H1 (cell line): ENCODE measurements around the gene CNIH1. TPM values are rescaled to one million over a fixed set of nuclear protein-coding genes. Genes with fewer than 3 reads are reported as not detected.

Experiments used
- CTCF ChIA-PET: fragments of 300-600 bp; sonication (Branson Sonifier 250); formaldehyde crosslinking; loops from one replicate; lab custom pipeline; 2021; ENCODE audit not compliant: partially characterized antibody; lab: Charles Lee
- POLR2A ChIA-PET: fragments of 300-600 bp; sonication (Branson Sonifier 250); formaldehyde crosslinking; loops from one replicate; lab custom pipeline; 2021; ENCODE audit warnings: inconsistent platforms; ENCODE audit not compliant: partially characterized antibody; lab: Charles Lee
- DNase-seq, 2 experiments: peaks; one replicate each; pipeline versions ENCODE4 v3.0.0 to v3.0.0-alpha.2; 2010 to 2022; ENCODE audit warnings: low spot score in 2 of 2, low read depth in 1 of 2, mixed read lengths in 1 of 2
- FAIRE-seq: peaks from 2 replicates; lab custom pipeline; 2011; peaks lifted over from hg19 to GRCh38; lab: Jason Lieb, UNC
- H2AFZ ChIP-seq: 2 replicates; pipeline ENCODE4 v1.8.1; 2012; ENCODE audit warnings: low read length, inconsistent platforms
- H2AK5ac ChIP-seq: 2 replicates; pipeline ENCODE4 v1.6.1; 2013; ENCODE audit warnings: low read depth, low read length
- H2BK120ac ChIP-seq: replicated peaks from 2 replicates; pipeline ENCODE3; 2013; ENCODE audit warnings: low read depth, low read length, inconsistent platforms
- H2BK12ac ChIP-seq: 2 replicates; pipeline ENCODE4 v1.6.1; 2013; ENCODE audit warnings: low read depth, low read length
- H2BK15ac ChIP-seq: 2 replicates; pipeline ENCODE4 v1.6.1; 2013; ENCODE audit warnings: low read length
- H2BK20ac ChIP-seq: 2 replicates; pipeline ENCODE4 v1.6.1; 2013; ENCODE audit warnings: low read length
- H2BK5ac ChIP-seq: 2 replicates; pipeline ENCODE4 v1.6.1; 2013; ENCODE audit warnings: low read depth, low read length
- H3K14ac ChIP-seq: 2 replicates; pipeline ENCODE4 v1.6.1; 2013; ENCODE audit warnings: inconsistent platforms; ENCODE audit not compliant: insufficient read length
- H3K18ac ChIP-seq: 2 replicates; pipeline ENCODE4 v1.6.1; 2013; ENCODE audit warnings: low read length; ENCODE audit errors: extremely low read depth
- H3K23ac ChIP-seq: 2 replicates; pipeline ENCODE4 v1.6.1; 2013; ENCODE audit warnings: inconsistent platforms; ENCODE audit not compliant: insufficient read length
- H3K23me2 ChIP-seq: 2 replicates; pipeline ENCODE4 v1.6.1; 2013; ENCODE audit warnings: low read depth, low read length
- H3K27ac ChIP-seq: 2 replicates; pipeline ENCODE4 v1.6.1; 2011; ENCODE audit warnings: low read depth, low read length, inconsistent platforms
- H3K27me3 ChIP-seq, 4 experiments: replicated peaks in 1 of 4; 1 replicate in 1 of 4; 2 replicates in 3 of 4; pipeline versions ENCODE4 v1.6.1 to v1.8.1; 2011 to 2013; ENCODE audit warnings: low read length in 3 of 4, mild to moderate bottlenecking in 3 of 4, inconsistent platforms in 2 of 4, mixed read lengths in 2 of 4, moderate library complexity in 1 of 4; ENCODE audit not compliant: control insufficient read depth in 3 of 4, insufficient read depth in 3 of 4; ENCODE audit errors: extremely low read depth in 1 of 4
- H3K36me3 ChIP-seq, 4 experiments: 2 replicates each; pipeline versions ENCODE4 v1.6.1 to v1.8.1; 2011 to 2013; ENCODE audit warnings: mild to moderate bottlenecking in 4 of 4, low read length in 3 of 4, moderate library complexity in 2 of 4, control low read depth in 1 of 4, inconsistent platforms in 1 of 4; ENCODE audit not compliant: insufficient read depth in 4 of 4, control insufficient read depth in 2 of 4
- H3K4ac ChIP-seq: replicated peaks from 2 replicates; pipeline ENCODE3; 2013; ENCODE audit warnings: low read length, low read depth, mixed read lengths, inconsistent platforms; ENCODE audit not compliant: insufficient read length
- H3K4me1 ChIP-seq, 4 experiments: replicated peaks in 1 of 4; 1 replicate in 1 of 4; 2 replicates in 3 of 4; pipeline versions ENCODE4 v1.6.1 to v1.8.1; 2011 to 2013; ENCODE audit warnings: low read length in 3 of 4, inconsistent platforms in 2 of 4, mixed read lengths in 1 of 4; ENCODE audit not compliant: insufficient read depth in 4 of 4, control insufficient read depth in 3 of 4
- H3K4me2 ChIP-seq, 2 experiments: 2 replicates each; pipeline versions ENCODE4 v1.6.1 to v1.8.1; 2011 to 2013; ENCODE audit warnings: low read depth in 2 of 2, low read length in 2 of 2, control low read depth in 1 of 2, inconsistent platforms in 1 of 2, mild to moderate bottlenecking in 1 of 2; ENCODE audit not compliant: insufficient read depth in 1 of 2
- H3K4me3 ChIP-seq, 4 experiments: fragments of 200-600, 300-600 bp in 1 of 4; sonication (generic), shearing (Covaris generic), sonication (Bioruptor Twin) in 1 of 4; 2 replicates each; pipeline versions ENCODE4 v1.5.1 to v1.8.1; 2011 to 2016; ENCODE audit warnings: low read length in 4 of 4, low read depth in 3 of 4, control low read depth in 2 of 4, inconsistent platforms in 2 of 4, mild to moderate bottlenecking in 2 of 4, mixed read lengths in 1 of 4, moderate library complexity in 1 of 4; ENCODE audit not compliant: insufficient read depth in 2 of 4; ENCODE audit errors: extremely low read depth in 1 of 4
- H3K56ac ChIP-seq: replicated peaks from 2 replicates; pipeline ENCODE3; 2013; ENCODE audit warnings: low read depth, mild to moderate bottlenecking, mixed read lengths, low read length, inconsistent platforms; ENCODE audit not compliant: insufficient read length
- H3K79me1 ChIP-seq: 2 replicates; pipeline ENCODE4 v1.6.1; 2013; ENCODE audit warnings: low read depth, low read length, control low read depth
- H3K79me2 ChIP-seq, 2 experiments: 2 replicates each; pipeline versions ENCODE4 v1.6.1 to v1.8.1; 2012 to 2013; ENCODE audit warnings: low read length in 2 of 2, mild to moderate bottlenecking in 2 of 2, inconsistent platforms in 1 of 2; ENCODE audit not compliant: insufficient read depth in 2 of 2, control insufficient read depth in 1 of 2
- H3K9ac ChIP-seq, 4 experiments: replicated peaks in 1 of 4; 1 replicate in 1 of 4; 2 replicates in 3 of 4; pipeline versions ENCODE4 v1.6.1 to v1.8.1; 2011 to 2013; ENCODE audit warnings: low read depth in 3 of 4, low read length in 3 of 4, control low read depth in 2 of 4, mild to moderate bottlenecking in 2 of 4, moderate library complexity in 2 of 4, inconsistent platforms in 1 of 4; ENCODE audit errors: extremely low read depth in 1 of 4
- H3K9me3 ChIP-seq, 2 experiments: 2 replicates each; pipeline versions ENCODE4 v1.6.1 to v1.8.1; 2012 to 2013; ENCODE audit warnings: mild to moderate bottlenecking in 2 of 2, moderate library complexity in 2 of 2, control low read depth in 1 of 2, inconsistent platforms in 1 of 2, low read depth in 1 of 2, low read length in 1 of 2, mixed read lengths in 1 of 2; ENCODE audit not compliant: insufficient read depth in 2 of 2
- H4K20me1 ChIP-seq, 2 experiments: replicated peaks in 1 of 2; 2 replicates each; pipeline versions ENCODE3 to v1.8.1; 2011 to 2013; ENCODE audit warnings: inconsistent platforms in 2 of 2, low read length in 2 of 2, mild to moderate bottlenecking in 1 of 2; ENCODE audit not compliant: insufficient read depth in 2 of 2, control insufficient read depth in 1 of 2
- H4K5ac ChIP-seq: 2 replicates; pipeline ENCODE4 v1.6.1; 2013; ENCODE audit warnings: low read length, low read depth, mixed read lengths, inconsistent platforms; ENCODE audit not compliant: insufficient read length
- H4K8ac ChIP-seq: 2 replicates; pipeline ENCODE4 v1.8.0; 2013; ENCODE audit warnings: mild to moderate bottlenecking, moderate library complexity, low read length, inconsistent platforms; ENCODE audit not compliant: insufficient read depth; ENCODE audit errors: extremely low read depth
- H4K91ac ChIP-seq: replicated peaks from 2 replicates; pipeline ENCODE3; 2013; ENCODE audit warnings: low read length, mixed read lengths, inconsistent platforms; ENCODE audit not compliant: insufficient read length
- ATF3 ChIP-seq: IDR thresholded peaks from 2 replicates; pipeline ENCODE4 v1.6.1; 2011; ENCODE audit warnings: low read depth, mild to moderate bottlenecking, low read length; ENCODE audit not compliant: insufficient read depth
- CBX8 ChIP-seq: fragments of 300-800, 300-1000 bp; sonication (generic); IDR thresholded peaks from 2 replicates; pipeline ENCODE4 v1.7.1; 2016; ENCODE audit warnings: low read depth, low read length, borderline replicate concordance
- CEBPB ChIP-seq: IDR thresholded peaks from 2 replicates; pipeline ENCODE4 v1.6.1; 2012; ENCODE audit warnings: low read depth, low read length
- HDAC2 ChIP-seq, 2 experiments: fragments of 300-600 bp in 1 of 2; sonication (generic) in 1 of 2; IDR thresholded peaks; 2 replicates each; pipeline ENCODE4 v1.6.1; 2011 to 2012; ENCODE audit warnings: low read depth in 2 of 2, low read length in 2 of 2, mild to moderate bottlenecking in 2 of 2, moderate library complexity in 2 of 2, borderline replicate concordance in 1 of 2, inconsistent platforms in 1 of 2
- HDAC6 ChIP-seq: IDR thresholded peaks from one replicate; pipeline ENCODE4 v1.7.1; 2012; ENCODE audit warnings: low read depth, mild to moderate bottlenecking, inconsistent platforms, low read length, moderate library complexity
- JUND ChIP-seq: IDR thresholded peaks from 2 replicates; pipeline ENCODE4 v1.6.1; 2011; ENCODE audit warnings: mild to moderate bottlenecking, improper control_type of control experiment, low read length
- RBBP5 ChIP-seq: IDR thresholded peaks from 2 replicates; pipeline ENCODE4 v1.7.1; 2012; ENCODE audit warnings: low read depth, mild to moderate bottlenecking, inconsistent platforms, low read length, moderate library complexity, borderline replicate concordance
- RFX5 ChIP-seq: IDR thresholded peaks from 2 replicates; pipeline ENCODE4 v1.6.1; 2011; ENCODE audit warnings: low read depth, low read length, improper control_type of control experiment, borderline replicate concordance
- TAF7 ChIP-seq: optimal IDR thresholded peaks from 2 replicates; pipeline ENCODE3; 2011; ENCODE audit warnings: low read depth, mild to moderate bottlenecking, inconsistent platforms, low read length, moderate library complexity, borderline replicate concordance
- TBP ChIP-seq: IDR thresholded peaks from 2 replicates; pipeline ENCODE4 v1.6.1; 2011; ENCODE audit warnings: low read depth, low read length, improper control_type of control experiment
- TCF12 ChIP-seq: IDR thresholded peaks from 2 replicates; pipeline ENCODE4 v1.6.1; 2011; ENCODE audit warnings: low read depth, mild to moderate bottlenecking, low read length
- USF2 ChIP-seq: IDR thresholded peaks from 2 replicates; pipeline ENCODE4 v1.6.1; 2011; ENCODE audit warnings: low read length, improper control_type of control experiment
- YY1 ChIP-seq: IDR thresholded peaks from 2 replicates; pipeline ENCODE4 v1.6.1; 2011; ENCODE audit warnings: low read depth, mild to moderate bottlenecking, low read length
- WGBS, 2 experiments: shearing (Covaris generic) in 1 of 2; methylation state at CpG; one replicate each; pipeline versions ENCODE4 v1.1.6 to v1.1.7; 2013 to 2015; ENCODE audit warnings: low lambda C conversion rate in 2 of 2, mixed read lengths in 2 of 2, inconsistent platforms in 1 of 2, low coverage in 1 of 2, missing lambda C conversion rate in 1 of 2; ENCODE audit not compliant: insufficient replicate concordance in 2 of 2, insufficient coverage in 1 of 2, insufficient read length in 1 of 2; ENCODE audit errors: extremely low coverage in 1 of 2, missing lambda C conversion rate in 1 of 2; 5-methylcytosine and 5-hydroxymethylcytosine counted together
- polyA plus RNA-seq, 7 experiments: library from polyadenylated mRNA; depleted of rRNA in 3 of 7; stranded (reverse) in 5 of 7; unstranded in 2 of 7; fragments of >200 nt in 5 of 7; fragments of 200-250 nt in 2 of 7; gene quantifications; 1 replicate in 5 of 7; 2 replicates in 1 of 7; 4 replicates in 1 of 7; pipeline versions ENCODE4 v1.2.1 to v1.2.3, GENCODE V29; 2011 to 2013; ENCODE audit warnings: missing spikeins in 2 of 7, mixed read lengths in 2 of 7
- total RNA-seq: library from RNA; stranded (reverse); fragmentation: NEBNext Ultra II Directional; extraction: Animal tissue kit (Norgen Biotek cat#: 25700); gene quantifications from 2 replicates; pipeline ENCODE4 v1.2.1, GENCODE V29; 2021

Gene CNIH1
- total and polyA plus RNA-seq, 2 of the 8 experiments (the other 6 are each of a cell fraction or from before 2014, with no cell fraction given): 119 to 333 TPM

GRCh38 chr14:54444681-54445080 is 3.5 kb upstream of the CNIH1 start:
- Histone ChIP-seq H2BK15ac (0 out of 2 replicates have a peak overlapping the region, but pooled peaks have one; percentile 16), H2AFZ (peak overlapping the region; percentile 70; the same call in 1 of the 2 replicates), H3K79me1 (no peaks in the 10 kb centered on the region), H4K20me1 (no peaks in the 10 kb centered on the region), H3K23ac (no peak overlapping the region), H4K8ac (no peak overlapping the region), H3K4me2 (no peak overlapping the region), H3K79me2 (peaks cover 5 to 10% of the 10 kb centered on the region in 2 experiments; a peak in 3 of 4 replicates), H2BK20ac (no peak overlapping the region), H4K5ac (no peak overlapping the region), H4K91ac (no peak overlapping the region), H3K36me3 (no peaks in the 10 kb centered on the region), H2BK5ac (no peak overlapping the region), H3K23me2 (no peaks in the 10 kb centered on the region; the same call in 1 of the 2 replicates), H3K56ac (no peak overlapping the region), H3K14ac (no peak overlapping the region), H3K18ac (no peak overlapping the region), H2BK12ac (no peak overlapping the region), H3K9me3 (no peaks in the 10 kb centered on the region), H3K27me3 (no peaks in the 10 kb centered on the region), H3K4me3 (no peak overlapping the region), H3K4me1 (no peaks in the 10 kb centered on the region), H2BK120ac (no peak overlapping the region), H3K4ac (no peak overlapping the region), H3K9ac (no peak overlapping the region), H3K27ac (no peak overlapping the region), H2AK5ac (no peak overlapping the region)
- ChIA-PET POLR2A (no interaction called here), CTCF (interaction anchor here (0.5 to 3.2 kb wide), 8 partner anchors 10 to 215 kb away, joined by 3 to 9 read pairs (median 4); partner anchors contain the start of gene GMFB)
- WGBS, 2 experiments: 92% methylated on average over 7 of the region's 7 CpGs; no CpG with 5 or more reads in 1 of the 2 experiments
- DNase-seq: no peak
- no peak for FAIRE-seq
- no peak for TF ChIP-seq JUND
- no peak for TF ChIP-seq HDAC6
- no peak for TF ChIP-seq USF2
- TF ChIP-seq YY1: no peak
- no peak for TF ChIP-seq HDAC2 (IDR thresholded peaks at IDR 0.05; ENCODE audit: borderline replicate concordance in 1 of 2, low read depth in 2 of 2, low read length in 2 of 2)
- TF ChIP-seq TCF12: no peak
- TF ChIP-seq ATF3: no peak
- no peak for TF ChIP-seq TAF7
- TF ChIP-seq RBBP5: no peak
- no peak for TF ChIP-seq CBX8
- no peak for TF ChIP-seq CEBPB
- no peak for TF ChIP-seq RFX5
- TF ChIP-seq TBP: no peak
